Measurements from ENCODE around the gene FCRL6.

Gene FCRL6

GRCh38 chr1:159859767-159860322, 57.7 kb downstream of the FCRL6 start:
- DNase-seq (ENCODE audit: extremely low spot score), result no peak
- ChIA-PET POLR2A (no interaction called here), CTCF (interaction anchor here (1.1 kb wide), 2 partner anchors 8 to 13 kb away, joined by 3 read pairs; no protein-coding TSS in a partner anchor)
- TF ChIP-seq CTCF (IDR thresholded peaks at IDR 0.05; ENCODE audit: control extremely low read depth, extremely low read depth, low read depth, missing control alignments), result no peak

GRCh38 chr1:159860456-159860855, 58.3 kb downstream of the FCRL6 start:
- POLR2A ChIA-PET, result no interaction called here
- CTCF ChIA-PET, result interaction anchor here (1.1 kb wide), 1 partner anchor 9 kb away, joined by 3 read pairs; no protein-coding TSS in a partner anchor
- no peak for DNase-seq (ENCODE audit: extremely low spot score)
- no peak for TF ChIP-seq CTCF (IDR thresholded peaks at IDR 0.05; ENCODE audit: control extremely low read depth, extremely low read depth, low read depth, missing control alignments)

GRCh38 chr1:159861218-159861617, 59.1 kb downstream of the FCRL6 start:
- no peak for DNase-seq (ENCODE audit: extremely low spot score)
- no peak for TF ChIP-seq CTCF (IDR thresholded peaks at IDR 0.05; ENCODE audit: control extremely low read depth, extremely low read depth, low read depth, missing control alignments)
- ChIA-PET CTCF (interaction anchor here (1.1 kb wide), 1 partner anchor 10 kb away, joined by 3 read pairs; no protein-coding TSS in a partner anchor), POLR2A (no interaction called here)

- DNase-seq (ENCODE audit: extremely low spot score), result no peak
- CTCF ChIA-PET, result no interaction called here
These were observed 59.9 kb downstream of the FCRL6 start for GRCh38 chr1:159862031-159862430.

DNA sequence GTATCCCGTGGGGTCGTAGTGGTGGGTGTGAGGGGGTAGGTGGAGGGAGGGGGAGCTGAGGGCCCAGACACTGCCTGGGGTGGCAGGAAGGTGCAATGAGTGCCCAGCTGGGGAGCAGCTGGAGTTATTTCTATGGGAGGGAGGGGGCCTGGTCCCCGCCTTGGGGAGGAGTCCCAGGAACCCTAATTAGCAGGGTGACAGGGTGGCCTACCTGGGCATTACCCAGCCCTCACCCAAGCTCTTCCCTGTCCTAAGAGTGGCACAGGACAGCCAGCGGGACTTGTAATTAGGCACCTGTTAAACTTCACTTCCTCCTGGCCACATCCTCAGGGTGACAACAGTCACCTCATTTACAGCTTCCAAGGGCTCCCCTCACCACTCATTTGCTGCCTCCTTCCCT, 60.4 kb downstream of the FCRL6 start, which contains the start of gene VSIG8:
Gene VSIG8 (minus strand): TSS at position 101 of the 400 bp plus-strand sequence. CDS start 136 bp downstream, outside the sequence.
- DNase-seq (ENCODE audit: extremely low spot score), result no peak
- POLR2A ChIA-PET, result no interaction called here
- CTCF ChIA-PET, result interaction anchor here (1.3 kb wide), 1 partner anchor 145 kb away, joined by 3 read pairs; no protein-coding TSS in a partner anchor
- TF ChIP-seq CTCF (IDR thresholded peaks at IDR 0.05; ENCODE audit: control extremely low read depth, extremely low read depth, low read depth, missing control alignments), result no peak

More at GRCh38 chr1:159862031-159862430, 59.9 kb downstream of the FCRL6 start:
- POLR2A ChIA-PET, result no interaction called here
- TF ChIP-seq CTCF (IDR thresholded peaks at IDR 0.05; ENCODE audit: control extremely low read depth, extremely low read depth, low read depth, missing control alignments), result no peak

- POLR2A ChIA-PET, result no interaction called here
- TF ChIP-seq CTCF (IDR thresholded peaks at IDR 0.05; ENCODE audit: control extremely low read depth, extremely low read depth, low read depth, missing control alignments), result no peak
- no peak for DNase-seq (ENCODE audit: extremely low spot score)
- CTCF ChIA-PET, result interaction anchor here (3.1 kb wide), 1 partner anchor 25 kb away, joined by 16 read pairs; no protein-coding TSS in a partner anchor
These were observed 62.1 kb downstream of the FCRL6 start for GRCh38 chr1:159864262-159864661.
